Astrocyte (in vitro differentiated cells and primary cell): ENCODE measurements around the gene PLCG1. TPM values are rescaled to one million over a fixed set of nuclear protein-coding genes. Genes with fewer than 3 reads are reported as not detected.

ENCODE experiments used
- DNase-seq: peaks from one replicate; pipeline ENCODE4 v3.0.0-alpha.2; 2010; ENCODE audit warnings: low read depth
- FAIRE-seq: peaks from 2 replicates; lab custom pipeline; 2011; peaks lifted over from hg19 to GRCh38; lab: Jason Lieb, UNC
- H2AFZ ChIP-seq: 2 replicates; pipeline ENCODE4 v1.6.0; 2012; ENCODE audit warnings: low read depth, low read length, inconsistent platforms
- H3K27ac ChIP-seq: 2 replicates; pipeline ENCODE4 v1.5.1; 2011; ENCODE audit warnings: low read depth, low read length, inconsistent platforms
- H3K27me3 ChIP-seq: 2 replicates; pipeline ENCODE4 v1.6.0; 2011; ENCODE audit warnings: low read length, inconsistent platforms; ENCODE audit not compliant: insufficient read depth
- H3K36me3 ChIP-seq: 2 replicates; pipeline ENCODE4 v1.5.1; 2011; ENCODE audit warnings: low read length, inconsistent platforms; ENCODE audit not compliant: insufficient read depth
- H3K4me1 ChIP-seq: 2 replicates; pipeline ENCODE4 v1.5.1; 2011; ENCODE audit warnings: low read length, inconsistent platforms; ENCODE audit not compliant: insufficient read depth
- H3K4me2 ChIP-seq: 2 replicates; pipeline ENCODE4 v1.6.0; 2012; ENCODE audit warnings: low read length, inconsistent platforms
- H3K4me3 ChIP-seq: 2 replicates; pipeline ENCODE4 v1.5.1; 2011; ENCODE audit warnings: low read depth, mild to moderate bottlenecking, low read length, inconsistent platforms; ENCODE audit not compliant: insufficient read depth
- H3K79me2 ChIP-seq: 2 replicates; pipeline ENCODE4 v1.6.0; 2012; ENCODE audit warnings: mild to moderate bottlenecking, low read length, inconsistent platforms; ENCODE audit not compliant: insufficient read depth
- H3K9ac ChIP-seq: 2 replicates; pipeline ENCODE4 v1.6.0; 2012; ENCODE audit warnings: mild to moderate bottlenecking, low read length, inconsistent platforms
- H3K9me3 ChIP-seq: 2 replicates; pipeline ENCODE4 v1.5.1; 2012; ENCODE audit warnings: low read depth, mild to moderate bottlenecking, low read length, inconsistent platforms; ENCODE audit not compliant: insufficient read depth
- H4K20me1 ChIP-seq: 2 replicates; pipeline ENCODE4 v1.6.0; 2012; ENCODE audit warnings: low read length, inconsistent platforms; ENCODE audit not compliant: insufficient read depth
- H3K27ac Mint-ChIP-seq: one replicate; pipeline ENCODE4 v1.8.0; 2021; ENCODE audit warnings: mild to moderate bottlenecking, mixed read lengths; ENCODE audit not compliant: unreplicated experiment
- H3K27me3 Mint-ChIP-seq: one replicate; pipeline ENCODE4 v1.8.0; 2021; ENCODE audit warnings: low read depth, mixed read lengths; ENCODE audit not compliant: unreplicated experiment
- H3K36me3 Mint-ChIP-seq: one replicate; pipeline ENCODE4 v1.8.0; 2021; ENCODE audit warnings: low read depth, mixed read lengths; ENCODE audit not compliant: unreplicated experiment
- H3K4me1 Mint-ChIP-seq: one replicate; pipeline ENCODE4 v1.8.0; 2021; ENCODE audit warnings: low read depth, mixed read lengths; ENCODE audit not compliant: unreplicated experiment
- H3K4me3 Mint-ChIP-seq: one replicate; pipeline ENCODE4 v1.8.0; 2021; ENCODE audit warnings: mild to moderate bottlenecking, moderate library complexity, mixed read lengths; ENCODE audit not compliant: unreplicated experiment
- H3K9me3 Mint-ChIP-seq: one replicate; pipeline ENCODE4 v1.8.0; 2021; ENCODE audit warnings: mild to moderate bottlenecking, mixed read lengths; ENCODE audit not compliant: unreplicated experiment
- EZH2 ChIP-seq: IDR thresholded peaks from 2 replicates; pipeline ENCODE4 v1.6.1; 2012; ENCODE audit warnings: mild to moderate bottlenecking, low read length, inconsistent platforms; ENCODE audit not compliant: insufficient read depth
- total RNA-seq: library from RNA; stranded (reverse); gene quantifications from 2 replicates; pipeline ENCODE4 v1.2.1, GENCODE V29; 2021
- TF ChIP-seq, protein P1 (sequence below): IDR thresholded peaks from 2 replicates; pipeline ENCODE4 v1.5.1; 2011; ENCODE audit warnings: low read depth, mild to moderate bottlenecking, inconsistent platforms, low read length, moderate library complexity; ENCODE audit not compliant: insufficient read depth

PLCG1 gene
- total RNA-seq, 1 donor from 2014 or later = 129 TPM

GRCh38 chr20:41140226-41141133 lies 3.1 kb downstream of the PLCG1 start:
- TF ChIP-seq EZH2 = no peak
- DNase-seq (no peak), FAIRE-seq (no peak)
- Mint-ChIP-seq H3K27me3 (no peaks in the 10 kb centered on the region), H3K4me1 (peaks cover 39% of the 10 kb centered on the region), H3K36me3 (peaks cover 4% of the 10 kb centered on the region), H3K9me3 (no peaks in the 10 kb centered on the region), H3K4me3 (peak overlapping the region; percentile 97), H3K27ac (no peak overlapping the region)
- H3K4me1 ChIP-seq = peaks cover 42% of the 10 kb centered on the region
- no peaks in the 10 kb centered on the region for H3K9me3 ChIP-seq
- no peaks in the 10 kb centered on the region for H3K36me3 ChIP-seq
- H4K20me1 ChIP-seq = peaks cover 75% of the 10 kb centered on the region
- peaks cover 82% of the 10 kb centered on the region for H3K79me2 ChIP-seq
- H3K9ac ChIP-seq = peak overlapping the region; percentile 29
- no peaks in the 10 kb centered on the region for H3K27me3 ChIP-seq
- H3K27ac ChIP-seq = no peak overlapping the region
- no peak overlapping the region for H2AFZ ChIP-seq
- H3K4me3 ChIP-seq = no peak overlapping the region
- peak overlapping the region; percentile 96 for H3K4me2 ChIP-seq

- peak overlapping the region; percentile 4 for H3K27ac ChIP-seq
- peaks cover 4% of the 10 kb centered on the region for H3K36me3 Mint-ChIP-seq
- no peaks in the 10 kb centered on the region for H3K27me3 ChIP-seq
- H3K4me1 ChIP-seq = peaks cover 41% of the 10 kb centered on the region
- peaks cover 90% of the 10 kb centered on the region for H3K79me2 ChIP-seq
- H3K4me1 Mint-ChIP-seq = peaks cover 36% of the 10 kb centered on the region
- FAIRE-seq = no peak
- no peaks in the 10 kb centered on the region for H3K36me3 ChIP-seq
- DNase-seq = peak; percentile 34
- peaks cover 83% of the 10 kb centered on the region for H4K20me1 ChIP-seq
- H3K9me3 Mint-ChIP-seq = no peaks in the 10 kb centered on the region
- no peaks in the 10 kb centered on the region for H3K27me3 Mint-ChIP-seq
- no peak overlapping the region for H2AFZ ChIP-seq
- H3K9ac ChIP-seq = peak overlapping the region; percentile 29
- no peak overlapping the region for H3K4me3 ChIP-seq
- TF ChIP-seq, protein P1, sequence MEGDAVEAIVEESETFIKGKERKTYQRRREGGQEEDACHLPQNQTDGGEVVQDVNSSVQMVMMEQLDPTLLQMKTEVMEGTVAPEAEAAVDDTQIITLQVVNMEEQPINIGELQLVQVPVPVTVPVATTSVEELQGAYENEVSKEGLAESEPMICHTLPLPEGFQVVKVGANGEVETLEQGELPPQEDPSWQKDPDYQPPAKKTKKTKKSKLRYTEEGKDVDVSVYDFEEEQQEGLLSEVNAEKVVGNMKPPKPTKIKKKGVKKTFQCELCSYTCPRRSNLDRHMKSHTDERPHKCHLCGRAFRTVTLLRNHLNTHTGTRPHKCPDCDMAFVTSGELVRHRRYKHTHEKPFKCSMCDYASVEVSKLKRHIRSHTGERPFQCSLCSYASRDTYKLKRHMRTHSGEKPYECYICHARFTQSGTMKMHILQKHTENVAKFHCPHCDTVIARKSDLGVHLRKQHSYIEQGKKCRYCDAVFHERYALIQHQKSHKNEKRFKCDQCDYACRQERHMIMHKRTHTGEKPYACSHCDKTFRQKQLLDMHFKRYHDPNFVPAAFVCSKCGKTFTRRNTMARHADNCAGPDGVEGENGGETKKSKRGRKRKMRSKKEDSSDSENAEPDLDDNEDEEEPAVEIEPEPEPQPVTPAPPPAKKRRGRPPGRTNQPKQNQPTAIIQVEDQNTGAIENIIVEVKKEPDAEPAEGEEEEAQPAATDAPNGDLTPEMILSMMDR = no peak
- no peak for TF ChIP-seq EZH2
- H3K9me3 ChIP-seq = no peaks in the 10 kb centered on the region
- peak overlapping the region; percentile 96 for H3K4me2 ChIP-seq
- H3K27ac Mint-ChIP-seq = peak overlapping the region; percentile 66
- peak overlapping the region; percentile 72 for H3K4me3 Mint-ChIP-seq
Observed at GRCh38 chr20:41141153-41141815, 3.9 kb downstream of the PLCG1 start.

DNA sequence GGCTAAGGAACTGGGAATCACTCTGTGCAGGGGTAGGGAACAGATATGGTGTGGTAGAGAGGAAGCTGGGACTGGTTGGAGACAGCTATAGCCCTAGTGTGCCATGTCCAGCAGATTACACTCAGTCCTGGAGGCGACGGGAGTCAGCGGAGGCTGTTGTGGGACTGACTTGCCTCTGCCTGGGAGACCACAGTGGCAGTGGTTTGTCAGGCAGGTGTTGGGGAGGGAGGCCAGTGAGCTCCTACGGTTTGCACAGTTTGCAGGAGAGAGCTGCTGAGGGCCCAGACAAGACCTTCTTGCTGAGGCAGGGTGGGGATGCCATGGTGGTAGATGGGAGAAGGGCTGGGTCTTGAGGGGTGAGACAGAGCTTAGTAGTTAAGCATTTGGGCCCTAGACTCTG lies 4.9 kb downstream of the PLCG1 start:
- peaks cover 99% of the 10 kb centered on the region for H3K79me2 ChIP-seq
- H3K27me3 ChIP-seq = no peaks in the 10 kb centered on the region
- peaks cover 93% of the 10 kb centered on the region for H4K20me1 ChIP-seq
- Mint-ChIP-seq H3K9me3 (no peaks in the 10 kb centered on the region), H3K4me3 (peak overlapping the region; percentile 13), H3K27ac (no peak overlapping the region), H3K36me3 (peaks cover 4% of the 10 kb centered on the region), H3K27me3 (no peaks in the 10 kb centered on the region), H3K4me1 (peaks cover 36% of the 10 kb centered on the region)
- no peak for FAIRE-seq
- H3K9me3 ChIP-seq = no peaks in the 10 kb centered on the region
- TF ChIP-seq EZH2 = no peak
- TF ChIP-seq, protein P1 = no peak
- H3K36me3 ChIP-seq = no peaks in the 10 kb centered on the region
- no peak overlapping the region for H2AFZ ChIP-seq
- no peak overlapping the region for H3K4me3 ChIP-seq
- no peak overlapping the region for H3K9ac ChIP-seq
- peak overlapping the region; percentile 96 for H3K4me2 ChIP-seq
- no peak for DNase-seq
- no peak overlapping the region for H3K27ac ChIP-seq
- peaks cover 37% of the 10 kb centered on the region for H3K4me1 ChIP-seq
